ENCODE results near the gene ENOX2.
"Not testable (repeated sequence)": the region's sequence is repeated elsewhere in the genome, so short reads cannot be mapped to it uniquely, and the experiment has no call there.

The ENOX2 gene

GRCh38 chrX:130902783-130903613 is at the start of gene ENOX2:
Gene ENOX2, minus strand, starts transcription at chrX:130903209. Its CDS starts 199,993 bp downstream, at chrX:130703216.
- DNase-seq, result peak; percentile 92

- DNase-seq, result no peak
These were observed 49.4 kb upstream of the ENOX2 start for GRCh38 chrX:130952266-130953043.

- DNase-seq, result no peak
These were observed 41.2 kb upstream of the ENOX2 start for GRCh38 chrX:130944230-130944629.

GRCh38 chrX:130937101-130937500 is 34.1 kb upstream of the ENOX2 start:
- DNase-seq, result no peak

- DNase-seq, result no peak
These were observed 30.3 kb upstream of the ENOX2 start for GRCh38 chrX:130933358-130933757.

- DNase-seq, result not testable (repeated sequence)
These were observed 17.4 kb upstream of the ENOX2 start for GRCh38 chrX:130920405-130920804.

GRCh38 chrX:130919676-130920075 is 16.7 kb upstream of the ENOX2 start:
- DNase-seq, result not testable (repeated sequence)

GRCh38 chrX:130918498-130918897 is 15.5 kb upstream of the ENOX2 start:
- not testable (repeated sequence) for DNase-seq

GRCh38 chrX:130916636-130917422 is 13.8 kb upstream of the ENOX2 start:
- DNase-seq, result peak; percentile 45

GRCh38 chrX:130915302-130915701 is 12.3 kb upstream of the ENOX2 start:
- no peak for DNase-seq

GRCh38 chrX:130909469-130910136 is 6.6 kb upstream of the ENOX2 start:
- no peak for DNase-seq

- DNase-seq, result no peak
These were observed 3.8 kb upstream of the ENOX2 start for GRCh38 chrX:130906776-130907175.

GRCh38 chrX:130902446-130902782 is 595 bp downstream of the ENOX2 start:
- no peak for DNase-seq

- no peak for DNase-seq
These were observed 6.1 kb downstream of the ENOX2 start for GRCh38 chrX:130896802-130897501.

- no peak for DNase-seq
These were observed 7.0 kb downstream of the ENOX2 start for GRCh38 chrX:130896026-130896425.

GRCh38 chrX:130895299-130895698 is 7.7 kb downstream of the ENOX2 start:
- no peak for DNase-seq

- no peak for DNase-seq
These were observed 9.5 kb downstream of the ENOX2 start for GRCh38 chrX:130893356-130894085.

GRCh38 chrX:130887376-130887775 is 15.6 kb downstream of the ENOX2 start:
- DNase-seq, result no peak

GRCh38 chrX:130885996-130886395 is 17.0 kb downstream of the ENOX2 start:
- DNase-seq, result no peak

- DNase-seq, result no peak
These were observed 17.5 kb downstream of the ENOX2 start for GRCh38 chrX:130885508-130885907.

- DNase-seq, result no peak
These were observed 18.4 kb downstream of the ENOX2 start for GRCh38 chrX:130884627-130885026.
